Type B pancreatic cell (in vitro differentiated cells): ENCODE results near the gene RXYLT1. TPM values are rescaled to one million over a fixed set of nuclear protein-coding genes. Genes with fewer than 3 reads are reported as not detected.

Source experiments
- DNase-seq: peaks from one replicate; pipeline ENCODE4 v3.0.0; 2021; ENCODE audit warnings: mixed read lengths; ENCODE audit not compliant: unreplicated experiment; ENCODE audit errors: extremely low spot score
- H3K27ac Mint-ChIP-seq: 2 replicates; pipeline ENCODE4 v1.8.0; 2021; ENCODE audit warnings: mild to moderate bottlenecking, mixed read lengths
- H3K27me3 Mint-ChIP-seq: 2 replicates; pipeline ENCODE4 v1.8.0; 2021; ENCODE audit warnings: mixed read lengths
- H3K36me3 Mint-ChIP-seq: 2 replicates; pipeline ENCODE4 v1.8.0; 2021; ENCODE audit warnings: mixed read lengths
- H3K4me1 Mint-ChIP-seq: one replicate; pipeline ENCODE4 v1.8.0; 2021; ENCODE audit warnings: mixed read lengths; ENCODE audit not compliant: unreplicated experiment
- H3K4me3 Mint-ChIP-seq: 2 replicates; pipeline ENCODE4 v1.8.0; 2021; ENCODE audit warnings: mild to moderate bottlenecking, mixed read lengths
- H3K9me3 Mint-ChIP-seq: 2 replicates; pipeline ENCODE4 v1.8.0; 2021; ENCODE audit warnings: mixed read lengths
- CTCF ChIP-seq: fragments of 200-600 bp; sonication (generic); conservative IDR thresholded peaks from 2 replicates; pipeline ENCODE4 v1.5.0; 2021; ENCODE audit warnings: antibody characterized with exemption, mild to moderate bottlenecking
- total RNA-seq: library from RNA; stranded (reverse); gene quantifications from 2 replicates; pipeline ENCODE4 v1.2.1, GENCODE V29; 2021; ENCODE audit warnings: low replicate concordance

The RXYLT1 gene
- total RNA-seq, 1 donor from 2014 or later: 19.2 TPM

- Mint-ChIP-seq H3K27me3 (no peaks in the 10 kb centered on the region), H3K36me3 (peaks cover 4% of the 10 kb centered on the region), H3K4me1 (no peaks in the 10 kb centered on the region), H3K9me3 (no peaks in the 10 kb centered on the region), H3K27ac (no peak overlapping the region), H3K4me3 (no peak overlapping the region)
- no peak for TF ChIP-seq CTCF
- no peak for DNase-seq
Observed at GRCh38 chr12:63809566-63809965, 29.9 kb downstream of the RXYLT1 start.

- Mint-ChIP-seq H3K9me3 (no peaks in the 10 kb centered on the region), H3K27ac (no peak overlapping the region), H3K36me3 (peaks cover 4% of the 10 kb centered on the region), H3K27me3 (no peaks in the 10 kb centered on the region), H3K4me1 (no peaks in the 10 kb centered on the region), H3K4me3 (no peak overlapping the region)
- DNase-seq: no peak
- no peak for TF ChIP-seq CTCF
Observed at GRCh38 chr12:63811334-63811733, 31.6 kb downstream of the RXYLT1 start.

- Mint-ChIP-seq H3K36me3 (peaks cover 4% of the 10 kb centered on the region), H3K27me3 (no peaks in the 10 kb centered on the region), H3K4me3 (no peak overlapping the region), H3K27ac (no peak overlapping the region), H3K9me3 (no peaks in the 10 kb centered on the region), H3K4me1 (no peaks in the 10 kb centered on the region)
- no peak for DNase-seq
- TF ChIP-seq CTCF: no peak
Observed at GRCh38 chr12:63811755-63812154, 32.0 kb downstream of the RXYLT1 start.

- no peaks in the 10 kb centered on the region for H3K27me3 Mint-ChIP-seq
- H3K27ac Mint-ChIP-seq: no peak overlapping the region
- no peak overlapping the region for H3K4me3 Mint-ChIP-seq
- no peak for TF ChIP-seq CTCF
- peaks cover 3% of the 10 kb centered on the region for H3K9me3 Mint-ChIP-seq
- peaks cover 4% of the 10 kb centered on the region for H3K36me3 Mint-ChIP-seq
- DNase-seq: no peak
- H3K4me1 Mint-ChIP-seq: no peaks in the 10 kb centered on the region
Observed at GRCh38 chr12:63814146-63814772, 34.5 kb downstream of the RXYLT1 start.

- no peaks in the 10 kb centered on the region for H3K27me3 Mint-ChIP-seq
- DNase-seq: no peak
- peaks cover 8% of the 10 kb centered on the region for H3K9me3 Mint-ChIP-seq
- H3K36me3 Mint-ChIP-seq: no peaks in the 10 kb centered on the region
- TF ChIP-seq CTCF: no peak
- H3K27ac Mint-ChIP-seq: no peak overlapping the region
- H3K4me1 Mint-ChIP-seq: no peaks in the 10 kb centered on the region
- H3K4me3 Mint-ChIP-seq: no peak overlapping the region
Observed at GRCh38 chr12:63815482-63815852, 35.8 kb downstream of the RXYLT1 start.

GRCh38 chr12:63816031-63816430, 36.3 kb downstream of the RXYLT1 start:
- DNase-seq: no peak
- Mint-ChIP-seq H3K4me3 (no peak overlapping the region), H3K9me3 (peaks cover 8% of the 10 kb centered on the region), H3K27me3 (no peaks in the 10 kb centered on the region), H3K36me3 (no peaks in the 10 kb centered on the region), H3K27ac (no peak overlapping the region), H3K4me1 (no peaks in the 10 kb centered on the region)
- no peak for TF ChIP-seq CTCF
